Fibroblast of lung (primary cell): ENCODE measurements around the gene PPP2R2D.

Source experiments
- CTCF ChIP-seq, 2 donors: IDR thresholded peaks in 1 of 2; conservative IDR thresholded peaks in 1 of 2; 1 replicate in 1 of 2; 2 replicates in 1 of 2; pipeline ENCODE4 v1.5.1; 2011 to 2012; ENCODE audit warnings: low read length in 2 of 2, control low read depth in 1 of 2, inconsistent platforms in 1 of 2, low read depth in 1 of 2, mild to moderate bottlenecking in 1 of 2
- EZH2 ChIP-seq: IDR thresholded peaks from 2 replicates; pipeline ENCODE4 v1.5.1; 2012; ENCODE audit warnings: low read length, control low read depth, mild to moderate bottlenecking; ENCODE audit errors: missing control alignments

GRCh38 chr10:131982796-131983195 is 82.0 kb downstream of the PPP2R2D start:
- no peak for TF ChIP-seq CTCF (conservative IDR thresholded peaks at IDR 0.05 in 1 of 2, IDR thresholded peaks at IDR 0.05 in 1 of 2; ENCODE audit: low read depth in 1 of 2, low read length in 2 of 2)
- no peak for TF ChIP-seq EZH2
